Measurements from ENCODE around the gene ZNF469.

The ZNF469 gene

GRCh38 chr16:88382491-88383400 is at the start of gene ZNF469:
Gene ZNF469 (plus strand): TSS chr16:88382959. CDS start chr16:88427471, 44,512 bp downstream.
- DNase-seq, result no peak

DNA sequence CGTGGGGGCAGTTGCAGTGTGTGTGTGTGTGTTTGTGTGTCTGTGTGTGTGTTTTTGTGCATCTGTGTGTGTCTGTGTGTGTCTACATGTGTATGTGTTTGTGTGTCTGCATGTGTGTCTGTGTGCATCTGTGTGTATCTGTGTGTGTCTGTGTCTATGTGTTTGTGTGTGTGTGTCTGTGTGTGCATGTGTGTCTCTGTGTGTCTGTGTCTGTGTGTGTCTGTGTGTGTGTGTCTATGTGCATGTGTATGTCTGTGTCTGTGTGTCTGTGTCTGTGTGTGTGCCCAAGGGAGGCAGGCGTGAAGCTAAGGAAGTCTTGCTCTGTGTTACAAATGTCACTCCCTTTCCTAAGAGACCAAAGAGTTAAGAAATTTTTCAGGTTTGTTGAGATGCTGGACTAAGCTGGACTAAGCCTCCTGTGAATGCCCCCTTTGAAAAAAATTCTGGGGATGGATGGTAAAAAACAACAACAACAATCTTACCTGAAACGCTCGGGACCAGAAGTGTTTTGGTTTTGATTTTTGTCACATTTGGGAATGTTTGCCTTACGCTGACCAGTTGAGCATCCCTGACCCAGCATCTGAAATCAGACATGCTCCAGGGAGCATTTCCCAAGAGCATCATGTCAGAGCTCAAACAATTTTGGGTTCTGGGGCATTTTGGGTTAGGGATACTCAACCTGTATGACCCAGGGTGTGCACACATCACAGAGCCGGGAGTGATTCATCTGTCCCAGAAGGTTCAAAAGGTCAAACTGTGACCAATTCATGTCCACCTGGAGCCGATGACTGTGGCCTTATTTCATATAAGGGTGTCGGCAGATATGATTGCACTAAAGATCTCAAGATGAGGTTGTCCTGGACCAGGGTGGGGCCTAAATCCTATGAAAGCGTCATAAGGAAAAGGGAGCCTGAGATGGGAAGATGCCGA is 48.6 kb upstream of the ZNF469 start:
- no peak for DNase-seq

GRCh38 chr16:88334778-88335720 is 47.7 kb upstream of the ZNF469 start:
- DNase-seq, result no peak

- DNase-seq, result no peak
Measured at GRCh38 chr16:88337021-88337420, 45.7 kb upstream of the ZNF469 start.

GRCh38 chr16:88337538-88337937 is 45.2 kb upstream of the ZNF469 start:
- DNase-seq, result no peak

DNA sequence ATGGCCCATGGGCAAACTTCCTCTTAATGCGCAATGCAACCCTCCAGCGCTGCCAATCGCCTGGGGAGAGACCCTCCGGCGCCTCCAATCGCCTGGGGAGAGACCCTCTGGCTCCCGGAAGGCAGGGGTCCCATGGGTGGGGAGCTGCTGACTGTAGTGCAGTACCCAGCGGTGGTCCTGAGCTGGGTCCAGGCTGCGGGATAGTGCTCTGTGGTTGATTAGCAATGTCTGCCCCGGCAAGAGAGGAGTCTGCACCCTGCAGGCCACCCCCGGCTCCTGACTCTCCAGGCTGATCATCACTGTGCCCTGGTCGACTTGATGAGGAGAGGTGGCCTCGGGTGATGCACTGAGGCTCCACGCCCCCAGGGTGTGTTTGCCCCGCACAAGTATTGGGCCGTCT is 44.6 kb upstream of the ZNF469 start:
- no peak for DNase-seq

GRCh38 chr16:88338896-88339295 is 43.9 kb upstream of the ZNF469 start:
- DNase-seq, result no peak

GRCh38 chr16:88339930-88340754 is 42.6 kb upstream of the ZNF469 start:
- no peak for DNase-seq

DNA sequence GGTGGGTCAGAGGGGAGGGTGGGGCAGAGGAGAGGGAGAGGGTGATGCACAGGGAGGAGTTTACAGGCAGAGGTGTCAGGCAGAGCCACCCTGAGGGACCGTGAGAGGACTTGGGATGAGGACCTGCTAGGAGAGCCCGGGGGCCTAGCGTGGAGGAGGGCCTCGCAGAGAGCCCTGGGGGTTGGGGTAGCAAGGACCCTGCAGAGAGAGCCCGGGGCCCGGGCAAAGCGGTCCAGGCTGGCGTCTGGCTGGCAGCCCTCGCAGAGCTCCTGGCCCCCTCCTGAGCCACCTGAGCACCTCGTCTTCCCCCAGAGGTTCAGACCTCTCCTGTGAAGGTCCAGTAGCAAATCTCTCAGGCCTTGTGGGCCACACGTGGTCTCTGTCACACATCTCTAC is 42.0 kb upstream of the ZNF469 start:
- no peak for DNase-seq

GRCh38 chr16:88341551-88342290 is 41.0 kb upstream of the ZNF469 start:
- no peak for DNase-seq

DNA sequence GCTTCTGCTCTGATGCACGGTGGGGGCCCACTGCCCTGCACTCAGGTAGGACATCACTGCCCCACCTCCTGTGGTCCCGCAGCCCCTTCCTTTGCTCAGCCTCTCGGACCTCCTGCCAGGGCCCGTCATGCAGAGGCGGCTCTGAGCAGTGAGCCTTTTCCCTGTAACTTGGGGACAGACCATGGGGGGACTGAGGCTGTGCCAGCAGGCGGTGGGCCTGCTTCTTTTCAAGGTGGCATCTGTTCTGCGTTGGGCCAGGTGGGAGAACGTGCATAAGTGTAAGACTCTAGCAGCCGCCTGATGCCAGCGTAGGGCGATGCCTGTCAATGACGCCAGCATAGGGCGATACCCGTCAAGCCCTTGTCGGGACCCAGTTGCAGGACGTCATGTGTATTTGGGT is 40.3 kb upstream of the ZNF469 start:
- DNase-seq, result no peak

DNA sequence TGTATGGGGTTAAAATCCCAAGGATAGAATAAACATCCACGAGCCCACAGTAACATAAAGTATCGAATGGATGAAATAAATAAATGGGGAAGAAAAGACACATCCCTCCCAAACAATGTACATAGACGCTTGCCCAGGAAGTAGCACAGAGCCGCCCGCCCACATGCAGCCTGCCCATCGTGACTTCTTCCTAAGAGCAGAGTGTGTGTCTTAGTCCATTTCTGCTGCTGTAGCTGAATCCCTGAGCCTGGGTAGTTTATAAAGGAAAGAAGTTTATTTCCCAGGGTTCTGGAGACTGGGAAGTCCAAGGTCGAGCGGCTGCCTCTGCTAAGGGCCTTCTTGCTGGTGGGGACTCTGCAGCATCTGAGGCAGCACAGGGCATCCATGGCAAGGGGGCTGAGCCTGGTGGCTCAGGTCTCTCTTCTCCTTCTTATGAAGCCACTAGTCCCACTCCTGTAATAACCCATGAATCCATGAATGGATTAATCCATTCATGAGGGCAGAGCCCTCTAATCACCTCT is 39.4 kb upstream of the ZNF469 start:
- DNase-seq, result no peak

- no peak for DNase-seq
Measured at GRCh38 chr16:88344411-88345030, 38.2 kb upstream of the ZNF469 start.

GRCh38 chr16:88345031-88345720 is 37.6 kb upstream of the ZNF469 start:
- no peak for DNase-seq

DNA sequence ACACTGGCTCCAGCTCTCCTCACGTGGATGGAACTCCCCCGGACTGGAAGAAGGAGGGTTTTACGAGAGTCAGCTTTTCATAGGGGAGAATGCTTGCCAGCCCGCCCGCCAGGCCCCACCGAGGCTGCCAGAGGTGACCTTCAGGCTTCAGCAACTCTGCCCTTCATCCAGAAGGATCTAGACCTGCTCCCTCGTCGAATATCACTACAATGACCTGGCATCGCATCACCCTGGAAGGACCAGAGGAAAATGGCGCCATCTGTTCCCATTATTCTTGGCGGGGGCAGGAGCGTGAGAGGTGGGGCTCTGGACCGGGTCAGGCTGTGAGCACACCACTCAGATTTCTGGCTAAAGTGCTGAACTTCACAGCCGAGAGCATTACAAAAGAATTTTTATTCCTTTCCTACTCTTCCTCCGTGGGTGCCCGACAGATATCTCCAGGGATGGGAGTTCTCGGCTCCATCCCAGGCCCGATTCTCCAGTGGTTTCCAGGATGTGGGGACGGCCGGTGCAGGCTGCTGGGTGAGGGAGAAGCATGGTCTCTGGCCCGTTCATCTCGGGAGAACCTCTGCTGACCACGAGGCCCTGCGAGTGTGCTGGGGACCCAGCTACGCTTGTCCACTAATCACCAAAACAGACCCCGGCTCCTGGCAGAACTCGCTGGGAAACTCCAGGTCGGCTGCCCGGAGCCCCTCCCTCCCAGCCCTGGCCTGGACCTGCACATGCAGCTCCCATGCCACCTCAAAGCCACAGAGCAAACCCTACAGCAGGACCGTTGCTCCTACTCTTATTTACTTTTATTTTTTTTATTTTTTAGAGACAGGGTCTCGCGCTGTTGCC is 36.8 kb upstream of the ZNF469 start:
- no peak for DNase-seq

- no peak for DNase-seq
Measured at GRCh38 chr16:88346680-88347505, 35.9 kb upstream of the ZNF469 start.

DNA sequence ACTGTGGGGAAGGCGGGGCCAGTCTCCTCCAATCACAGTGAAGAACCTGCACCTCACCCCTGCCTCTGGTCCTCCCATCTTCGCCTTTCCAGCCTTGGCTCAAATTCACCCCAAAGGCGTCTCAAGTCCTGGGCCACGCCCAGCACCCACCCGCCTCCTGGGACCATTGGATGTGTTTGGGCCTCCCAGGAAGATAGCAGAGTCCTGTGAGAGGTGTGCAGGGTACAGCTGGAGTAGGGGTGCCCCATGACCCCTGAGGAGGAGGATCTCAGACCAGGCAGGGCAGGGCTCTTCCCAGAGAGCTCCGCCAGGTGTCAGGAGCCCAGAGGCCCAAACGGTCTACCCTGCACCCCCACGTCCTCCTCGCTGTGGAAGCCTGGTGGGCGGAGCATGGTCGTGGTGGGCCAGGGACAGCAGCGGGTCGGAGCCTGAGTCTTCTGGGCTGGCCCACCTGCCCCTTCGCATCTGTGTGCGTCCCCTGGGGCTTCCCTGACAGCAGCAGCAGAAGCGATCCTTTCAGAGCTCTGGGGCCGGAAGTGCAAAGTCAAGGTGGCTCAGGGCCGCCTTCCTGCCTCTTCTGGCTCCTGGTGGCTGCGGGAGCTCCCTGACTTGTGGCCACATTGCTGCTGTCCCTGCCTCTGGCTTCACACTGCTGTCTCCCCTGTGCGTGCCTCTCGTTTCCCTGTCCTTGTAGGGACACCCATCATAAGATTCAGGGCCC is 34.9 kb upstream of the ZNF469 start:
- DNase-seq, result no peak

Data from activated CD4-positive, alpha-beta T cell treated with anti-CD3 and anti-CD28 coated beads for 1 hour (primary cell).